ENCODE measurements around the gene GABRA5.

- TF ChIP-seq EP300 (IDR thresholded peaks at IDR 0.05; ENCODE audit: borderline replicate concordance in 1 of 2, low read depth in 2 of 2, low read length in 2 of 2) (no peak), CHD2 (IDR thresholded peaks at IDR 0.05; ENCODE audit: low read length) (no peak), GABPA (IDR thresholded peaks at IDR 0.05; ENCODE audit: borderline replicate concordance, insufficient read depth, low read length) (no peak), TAF1 (IDR thresholded peaks at IDR 0.05; ENCODE audit: low read depth, low read length) (no peak), CTCF (IDR thresholded peaks at IDR 0.05; ENCODE audit: control extremely low read depth in 1 of 3, insufficient read depth in 1 of 3, low read depth in 1 of 3, low read length in 3 of 3) (no peak), RAD21 (IDR thresholded peaks at IDR 0.05 in 1 of 2, conservative IDR thresholded peaks at IDR 0.05 in 1 of 2; ENCODE audit: low read depth in 2 of 2, low read length in 2 of 2) (no peak), EZH2 (IDR thresholded peaks at IDR 0.05; ENCODE audit: low read depth, low read length, severe bottlenecking) (no peak), POLR2AphosphoS5 (IDR thresholded peaks at IDR 0.05; ENCODE audit: low read depth, low read length) (no peak), SP1 (IDR thresholded peaks at IDR 0.05; ENCODE audit: low read depth, low read length) (no peak), CBX5 (IDR thresholded peaks at IDR 0.05; ENCODE audit: low read depth, low read length) (no peak), TAF7 (optimal IDR thresholded peaks at IDR 0.05; ENCODE audit: borderline replicate concordance, low read depth, low read length) (no peak), JUND (IDR thresholded peaks at IDR 0.05; ENCODE audit: low read length) (no peak), USF2 (IDR thresholded peaks at IDR 0.05; ENCODE audit: low read length) (no peak)
Measured at GRCh38 chr15:26870346-26870745, 3.5 kb downstream of the GABRA5 start.

All from H1 (cell line).